ENCODE measurements around the gene FNTB. TPM values are rescaled to one million over a fixed set of nuclear protein-coding genes. Genes with fewer than 3 reads are reported as not detected.
A peak's percentile ranks its signal among the peaks of the same experiment; 100 is the strongest.

The FNTB gene
- total RNA-seq, 1 donor from 2014 or later, result 19.9 TPM

DNA sequence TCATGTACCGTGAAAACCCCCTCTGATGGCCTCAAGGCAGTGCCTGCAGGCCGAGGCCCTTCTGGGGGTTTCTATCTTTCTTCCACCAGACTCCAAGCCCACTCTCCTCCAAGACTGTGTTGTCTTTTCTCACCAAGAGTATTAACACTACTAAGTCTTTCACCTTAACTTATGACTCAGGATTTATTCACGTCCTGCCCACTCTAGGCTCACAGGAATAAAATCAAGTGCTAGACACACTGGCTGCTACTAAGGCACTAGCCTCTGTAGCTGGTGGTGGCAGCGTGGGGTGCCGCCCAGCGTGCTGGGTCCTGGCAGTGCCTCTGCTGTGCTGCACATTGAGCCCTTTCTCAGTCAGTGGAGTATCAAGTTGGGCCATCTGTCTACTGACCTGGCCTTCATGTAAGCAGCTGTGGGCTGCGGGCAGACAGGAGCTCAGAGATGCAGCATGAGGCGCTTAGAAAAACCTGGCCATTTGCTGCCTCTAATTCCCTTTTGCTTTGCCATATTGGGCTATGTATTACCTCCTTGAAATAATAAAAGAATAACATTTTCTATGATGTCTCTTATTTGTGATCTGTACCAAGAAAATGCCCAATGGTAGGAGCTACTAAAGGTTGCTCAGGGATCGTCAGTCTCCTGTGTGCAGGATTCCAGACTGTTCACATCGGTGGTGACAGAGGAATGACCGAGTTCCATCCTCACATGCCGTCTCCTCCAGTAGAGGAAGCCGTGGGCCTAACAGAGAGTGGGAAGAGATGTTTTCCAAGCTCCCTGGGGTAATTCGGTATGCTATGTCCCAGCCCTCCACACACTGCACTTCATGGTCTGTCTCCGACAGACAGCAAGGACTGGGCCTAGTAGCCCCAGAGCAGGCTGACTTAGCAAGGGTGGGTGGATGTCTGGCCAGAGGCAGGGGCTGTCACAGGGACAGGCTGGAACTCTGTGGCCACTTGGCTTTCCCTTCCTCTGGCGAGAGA, 75.7 kb downstream of the FNTB start:
- no peak overlapping the region for H3K27ac ChIP-seq (ENCODE audit: low read depth, low read length)
- H3K27me3 ChIP-seq (ENCODE audit: insufficient read depth, low read length), result no peaks in the 10 kb centered on the region
- Mint-ChIP-seq H3K27me3 (ENCODE audit: low read depth, unreplicated experiment) (no peaks in the 10 kb centered on the region), H3K4me3 (ENCODE audit: unreplicated experiment) (no peak overlapping the region), H3K9me3 (ENCODE audit: unreplicated experiment) (no peaks in the 10 kb centered on the region), H3K4me1 (ENCODE audit: low read depth, unreplicated experiment) (peaks cover 4% of the 10 kb centered on the region), H3K27ac (ENCODE audit: unreplicated experiment) (peak overlapping the region; percentile 69), H3K36me3 (ENCODE audit: low read depth, unreplicated experiment) (peaks cover 37% of the 10 kb centered on the region)
- H2AFZ ChIP-seq (ENCODE audit: low read depth, low read length), result no peak overlapping the region
- DNase-seq (ENCODE audit: low read depth) (peak; percentile 4), FAIRE-seq (peak; percentile 9)
- peaks cover 9% of the 10 kb centered on the region for H3K36me3 ChIP-seq (ENCODE audit: insufficient read depth, low read length)
- no peaks in the 10 kb centered on the region for H3K79me2 ChIP-seq (ENCODE audit: insufficient read depth, low read length)
- H3K9me3 ChIP-seq (ENCODE audit: insufficient read depth, low read depth, low read length), result no peaks in the 10 kb centered on the region
- TF ChIP-seq EZH2 (IDR thresholded peaks at IDR 0.05; ENCODE audit: insufficient read depth, low read length), result no peak
- TF ChIP-seq, protein P1, sequence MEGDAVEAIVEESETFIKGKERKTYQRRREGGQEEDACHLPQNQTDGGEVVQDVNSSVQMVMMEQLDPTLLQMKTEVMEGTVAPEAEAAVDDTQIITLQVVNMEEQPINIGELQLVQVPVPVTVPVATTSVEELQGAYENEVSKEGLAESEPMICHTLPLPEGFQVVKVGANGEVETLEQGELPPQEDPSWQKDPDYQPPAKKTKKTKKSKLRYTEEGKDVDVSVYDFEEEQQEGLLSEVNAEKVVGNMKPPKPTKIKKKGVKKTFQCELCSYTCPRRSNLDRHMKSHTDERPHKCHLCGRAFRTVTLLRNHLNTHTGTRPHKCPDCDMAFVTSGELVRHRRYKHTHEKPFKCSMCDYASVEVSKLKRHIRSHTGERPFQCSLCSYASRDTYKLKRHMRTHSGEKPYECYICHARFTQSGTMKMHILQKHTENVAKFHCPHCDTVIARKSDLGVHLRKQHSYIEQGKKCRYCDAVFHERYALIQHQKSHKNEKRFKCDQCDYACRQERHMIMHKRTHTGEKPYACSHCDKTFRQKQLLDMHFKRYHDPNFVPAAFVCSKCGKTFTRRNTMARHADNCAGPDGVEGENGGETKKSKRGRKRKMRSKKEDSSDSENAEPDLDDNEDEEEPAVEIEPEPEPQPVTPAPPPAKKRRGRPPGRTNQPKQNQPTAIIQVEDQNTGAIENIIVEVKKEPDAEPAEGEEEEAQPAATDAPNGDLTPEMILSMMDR (IDR thresholded peaks at IDR 0.05; ENCODE audit: insufficient read depth, low read depth, low read length), result no peak
- peaks cover 12% of the 10 kb centered on the region for H3K4me1 ChIP-seq (ENCODE audit: insufficient read depth, low read length)
- H3K4me3 ChIP-seq (ENCODE audit: insufficient read depth, low read depth, low read length), result no peak overlapping the region
- H3K4me2 ChIP-seq (ENCODE audit: low read length), result peak overlapping the region; percentile 38
- peaks cover 4% of the 10 kb centered on the region for H4K20me1 ChIP-seq (ENCODE audit: insufficient read depth, low read length)
- no peak overlapping the region for H3K9ac ChIP-seq (ENCODE audit: low read length)

DNA sequence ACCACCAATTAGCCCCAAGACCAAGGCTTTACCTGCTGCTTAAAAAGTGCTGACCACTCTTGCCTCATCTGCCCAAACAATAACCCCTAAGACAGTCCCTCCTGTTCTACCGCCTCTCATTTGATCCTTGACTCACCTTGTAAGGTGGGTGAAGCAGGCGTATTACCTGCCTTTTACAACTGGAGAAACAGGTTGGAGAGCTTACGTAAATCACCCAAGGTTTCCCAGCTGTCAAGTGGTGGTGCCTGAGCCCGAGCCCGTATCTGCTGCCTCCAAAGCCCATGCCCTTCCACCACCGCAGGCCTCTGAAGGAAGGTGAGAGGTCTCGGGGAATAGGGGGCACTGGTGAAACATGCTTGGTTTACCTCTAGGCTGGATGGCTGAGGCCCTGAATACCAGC, 79.0 kb downstream of the FNTB start:
- peaks cover 4% of the 10 kb centered on the region for H3K4me1 Mint-ChIP-seq (ENCODE audit: low read depth, unreplicated experiment)
- no peaks in the 10 kb centered on the region for H3K9me3 Mint-ChIP-seq (ENCODE audit: unreplicated experiment)
- no peak for FAIRE-seq
- peaks cover 48% of the 10 kb centered on the region for H3K36me3 Mint-ChIP-seq (ENCODE audit: low read depth, unreplicated experiment)
- no peak overlapping the region for H3K27ac Mint-ChIP-seq (ENCODE audit: unreplicated experiment)
- Histone ChIP-seq H3K4me2 (ENCODE audit: low read length) (no peak overlapping the region), H3K79me2 (ENCODE audit: insufficient read depth, low read length) (no peaks in the 10 kb centered on the region), H3K4me3 (ENCODE audit: insufficient read depth, low read depth, low read length) (no peak overlapping the region), H3K27me3 (ENCODE audit: insufficient read depth, low read length) (no peaks in the 10 kb centered on the region), H3K9ac (ENCODE audit: low read length) (no peak overlapping the region), H3K36me3 (ENCODE audit: insufficient read depth, low read length) (peaks cover 9% of the 10 kb centered on the region), H2AFZ (ENCODE audit: low read depth, low read length) (no peak overlapping the region), H3K9me3 (ENCODE audit: insufficient read depth, low read depth, low read length) (no peaks in the 10 kb centered on the region), H3K27ac (ENCODE audit: low read depth, low read length) (no peak overlapping the region), H4K20me1 (ENCODE audit: insufficient read depth, low read length) (peaks cover 19% of the 10 kb centered on the region), H3K4me1 (ENCODE audit: insufficient read depth, low read length) (peaks cover 12% of the 10 kb centered on the region)
- no peak for DNase-seq (ENCODE audit: low read depth)
- TF ChIP-seq, protein P1 (IDR thresholded peaks at IDR 0.05; ENCODE audit: insufficient read depth, low read depth, low read length), result no peak
- no peak for TF ChIP-seq EZH2 (IDR thresholded peaks at IDR 0.05; ENCODE audit: insufficient read depth, low read length)
- no peak overlapping the region for H3K4me3 Mint-ChIP-seq (ENCODE audit: unreplicated experiment)
- no peaks in the 10 kb centered on the region for H3K27me3 Mint-ChIP-seq (ENCODE audit: low read depth, unreplicated experiment)

All from astrocyte (in vitro differentiated cells and primary cell).